ENCODE results near the gene GIN1.

DNA sequence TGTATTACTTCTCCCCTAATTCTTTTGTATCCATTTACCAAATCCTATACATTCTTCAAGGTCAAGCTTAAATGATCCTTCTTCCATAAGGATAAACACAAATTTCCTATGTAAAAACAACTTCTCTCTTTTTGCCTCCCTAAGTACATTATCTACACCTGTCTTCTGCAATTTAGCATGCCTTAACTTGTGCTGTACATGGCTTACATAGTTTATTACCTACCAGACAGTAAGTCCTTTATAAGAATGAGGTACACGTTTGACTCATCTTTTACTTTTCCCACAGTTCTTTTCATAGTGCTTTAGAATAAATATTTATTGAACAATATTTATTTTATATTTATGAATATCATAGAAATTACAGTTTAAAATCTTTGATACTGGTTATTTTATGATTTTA, 33.4 kb downstream of the GIN1 start:
- TF ChIP-seq POLR2A (IDR thresholded peaks at IDR 0.05), result no peak
- TF ChIP-seq CTCF (IDR thresholded peaks at IDR 0.05), result no peak
- TF ChIP-seq POLR2AphosphoS5 (IDR thresholded peaks at IDR 0.05; ENCODE audit: insufficient read depth in 1 of 2, low read depth in 1 of 2), result no peak

All from vagina (tissue), 2 donors.